ENCODE results near the gene TBC1D21. TPM values are rescaled to one million over a fixed set of nuclear protein-coding genes. Genes with fewer than 3 reads are reported as not detected.
A peak's percentile ranks its signal among the peaks of the same experiment; 100 is the strongest.

Gene TBC1D21
- total RNA-seq, 1 donor from 2014 or later: not detected

- H2AFZ ChIP-seq (ENCODE audit: low read depth, low read length): no peak overlapping the region
- Mint-ChIP-seq H3K36me3 (ENCODE audit: low read depth, unreplicated experiment) (peaks cover 1% of the 10 kb centered on the region), H3K9me3 (ENCODE audit: unreplicated experiment) (peaks cover 2% of the 10 kb centered on the region), H3K27me3 (ENCODE audit: low read depth, unreplicated experiment) (peaks cover 58% of the 10 kb centered on the region), H3K4me1 (ENCODE audit: low read depth, unreplicated experiment) (peaks cover 7% of the 10 kb centered on the region), H3K27ac (ENCODE audit: unreplicated experiment) (peak overlapping the region; percentile 41), H3K4me3 (ENCODE audit: unreplicated experiment) (no peak overlapping the region)
- H3K27me3 ChIP-seq (ENCODE audit: insufficient read depth, low read length): peaks cover 23% of the 10 kb centered on the region
- TF ChIP-seq EZH2 (IDR thresholded peaks at IDR 0.05; ENCODE audit: insufficient read depth, low read length): no peak
- TF ChIP-seq CTCF (IDR thresholded peaks at IDR 0.05; ENCODE audit: insufficient read depth, low read depth, low read length): no peak
- H3K4me2 ChIP-seq (ENCODE audit: low read length): no peak overlapping the region
- H3K4me3 ChIP-seq (ENCODE audit: insufficient read depth, low read depth, low read length): no peak overlapping the region
- no peak for DNase-seq (ENCODE audit: low read depth)
- FAIRE-seq: no peak
- H3K9me3 ChIP-seq (ENCODE audit: insufficient read depth, low read depth, low read length): no peaks in the 10 kb centered on the region
- no peaks in the 10 kb centered on the region for H3K36me3 ChIP-seq (ENCODE audit: insufficient read depth, low read length)
- no peak overlapping the region for H3K9ac ChIP-seq (ENCODE audit: low read length)
- H4K20me1 ChIP-seq (ENCODE audit: insufficient read depth, low read length): no peaks in the 10 kb centered on the region
- no peaks in the 10 kb centered on the region for H3K4me1 ChIP-seq (ENCODE audit: insufficient read depth, low read length)
- no peak overlapping the region for H3K27ac ChIP-seq (ENCODE audit: low read depth, low read length)
- no peaks in the 10 kb centered on the region for H3K79me2 ChIP-seq (ENCODE audit: insufficient read depth, low read length)
These were observed 27.9 kb upstream of the TBC1D21 start for GRCh38 chr15:73845507-73845906.

- H3K36me3 ChIP-seq (ENCODE audit: insufficient read depth, low read length): no peaks in the 10 kb centered on the region
- no peaks in the 10 kb centered on the region for H3K79me2 ChIP-seq (ENCODE audit: insufficient read depth, low read length)
- peaks cover 23% of the 10 kb centered on the region for H3K27me3 ChIP-seq (ENCODE audit: insufficient read depth, low read length)
- Mint-ChIP-seq H3K36me3 (ENCODE audit: low read depth, unreplicated experiment) (peaks cover 1% of the 10 kb centered on the region), H3K4me3 (ENCODE audit: unreplicated experiment) (no peak overlapping the region), H3K4me1 (ENCODE audit: low read depth, unreplicated experiment) (peaks cover 7% of the 10 kb centered on the region), H3K27ac (ENCODE audit: unreplicated experiment) (peak overlapping the region; percentile 41), H3K9me3 (ENCODE audit: unreplicated experiment) (peaks cover 2% of the 10 kb centered on the region), H3K27me3 (ENCODE audit: low read depth, unreplicated experiment) (peaks cover 58% of the 10 kb centered on the region)
- FAIRE-seq (no peak), DNase-seq (ENCODE audit: low read depth) (no peak)
- no peak overlapping the region for H3K27ac ChIP-seq (ENCODE audit: low read depth, low read length)
- H3K4me1 ChIP-seq (ENCODE audit: insufficient read depth, low read length): no peaks in the 10 kb centered on the region
- no peak overlapping the region for H2AFZ ChIP-seq (ENCODE audit: low read depth, low read length)
- TF ChIP-seq EZH2 (IDR thresholded peaks at IDR 0.05; ENCODE audit: insufficient read depth, low read length): no peak
- H3K9ac ChIP-seq (ENCODE audit: low read length): no peak overlapping the region
- no peak overlapping the region for H3K4me2 ChIP-seq (ENCODE audit: low read length)
- no peaks in the 10 kb centered on the region for H4K20me1 ChIP-seq (ENCODE audit: insufficient read depth, low read length)
- H3K9me3 ChIP-seq (ENCODE audit: insufficient read depth, low read depth, low read length): no peaks in the 10 kb centered on the region
- no peak overlapping the region for H3K4me3 ChIP-seq (ENCODE audit: insufficient read depth, low read depth, low read length)
These were observed 27.5 kb upstream of the TBC1D21 start for GRCh38 chr15:73845907-73846306.

GRCh38 chr15:73849641-73850040 is 23.7 kb upstream of the TBC1D21 start:
- no peak overlapping the region for H3K4me3 Mint-ChIP-seq (ENCODE audit: unreplicated experiment)
- Histone ChIP-seq H3K4me2 (ENCODE audit: low read length) (no peak overlapping the region), H3K36me3 (ENCODE audit: insufficient read depth, low read length) (no peaks in the 10 kb centered on the region), H3K4me1 (ENCODE audit: insufficient read depth, low read length) (no peaks in the 10 kb centered on the region), H3K27me3 (ENCODE audit: insufficient read depth, low read length) (peaks cover 15% of the 10 kb centered on the region), H3K9ac (ENCODE audit: low read length) (no peak overlapping the region), H3K4me3 (ENCODE audit: insufficient read depth, low read depth, low read length) (no peak overlapping the region), H4K20me1 (ENCODE audit: insufficient read depth, low read length) (no peaks in the 10 kb centered on the region), H3K9me3 (ENCODE audit: insufficient read depth, low read depth, low read length) (no peaks in the 10 kb centered on the region), H3K27ac (ENCODE audit: low read depth, low read length) (no peak overlapping the region), H2AFZ (ENCODE audit: low read depth, low read length) (no peak overlapping the region), H3K79me2 (ENCODE audit: insufficient read depth, low read length) (no peaks in the 10 kb centered on the region)
- DNase-seq (ENCODE audit: low read depth) (no peak), FAIRE-seq (no peak)
- no peak for TF ChIP-seq EZH2 (IDR thresholded peaks at IDR 0.05; ENCODE audit: insufficient read depth, low read length)
- no peak for TF ChIP-seq CTCF (IDR thresholded peaks at IDR 0.05; ENCODE audit: insufficient read depth, low read depth, low read length)
- H3K27me3 Mint-ChIP-seq (ENCODE audit: low read depth, unreplicated experiment): peaks cover 77% of the 10 kb centered on the region
- no peaks in the 10 kb centered on the region for H3K9me3 Mint-ChIP-seq (ENCODE audit: unreplicated experiment)
- H3K27ac Mint-ChIP-seq (ENCODE audit: unreplicated experiment): no peak overlapping the region
- H3K36me3 Mint-ChIP-seq (ENCODE audit: low read depth, unreplicated experiment): peaks cover 1% of the 10 kb centered on the region
- H3K4me1 Mint-ChIP-seq (ENCODE audit: low read depth, unreplicated experiment): peaks cover 3% of the 10 kb centered on the region

All from astrocyte (in vitro differentiated cells and primary cell).